Duodenal mucosa (tissue), 2 donors: Measurements from ENCODE around the gene SERTAD3.
"Not testable (repeated sequence)": the region's sequence is repeated elsewhere in the genome, so short reads cannot be mapped to it uniquely, and the experiment has no call there.

Source experiments
- H3K27ac ChIP-seq: one replicate; pipeline ENCODE4 v1.7.0; 2013; ENCODE audit warnings: low read depth, low read length
- H3K27me3 ChIP-seq, 2 donors: one replicate each; pipeline ENCODE4 v1.7.0; 2013; ENCODE audit warnings: low read length in 2 of 2, control low read depth in 1 of 2; ENCODE audit not compliant: insufficient read depth in 2 of 2, control insufficient read depth in 1 of 2
- H3K36me3 ChIP-seq, 2 donors: one replicate each; pipeline ENCODE4 v1.7.0; 2013; ENCODE audit warnings: low read length in 2 of 2, control low read depth in 1 of 2; ENCODE audit not compliant: insufficient read depth in 2 of 2, control insufficient read depth in 1 of 2
- H3K4me1 ChIP-seq, 2 donors: one replicate each; pipeline ENCODE4 v1.7.0; 2013; ENCODE audit warnings: low read length in 2 of 2, control low read depth in 1 of 2; ENCODE audit not compliant: insufficient read depth in 2 of 2, control insufficient read depth in 1 of 2
- H3K4me3 ChIP-seq, 2 donors: one replicate each; pipeline ENCODE4 v1.7.0; 2013; ENCODE audit warnings: low read length in 2 of 2, low read depth in 1 of 2
- H3K9ac ChIP-seq, 2 donors: one replicate each; pipeline ENCODE4 v1.7.0; 2013; ENCODE audit warnings: low read length in 2 of 2, low read depth in 1 of 2
- H3K9me3 ChIP-seq, 2 donors: one replicate each; pipeline ENCODE4 v1.7.0; 2013; ENCODE audit warnings: low read length in 2 of 2, control low read depth in 1 of 2; ENCODE audit not compliant: control insufficient read depth in 1 of 2

The SERTAD3 gene

GRCh38 chr19:40457953-40458596 is 13.9 kb upstream of the SERTAD3 start:
- Histone ChIP-seq H3K4me1 (peaks cover 6 to 11% of the 10 kb centered on the region in 2 donors), H3K9ac (no peak overlapping the region), H3K9me3 (no peaks in the 10 kb centered on the region), H3K27me3 (no peaks in the 10 kb centered on the region), H3K27ac (no peak overlapping the region), H3K4me3 (no peak overlapping the region), H3K36me3 (peaks cover 0 to 4% of the 10 kb centered on the region in 2 donors)

GRCh38 chr19:40457048-40457447 is 12.9 kb upstream of the SERTAD3 start:
- H3K27me3 ChIP-seq: no peaks in the 10 kb centered on the region
- no peak overlapping the region for H3K9ac ChIP-seq
- peaks cover 6 to 7% of the 10 kb centered on the region in 2 donors for H3K4me1 ChIP-seq
- H3K27ac ChIP-seq: no peak overlapping the region
- H3K9me3 ChIP-seq: no peaks in the 10 kb centered on the region
- H3K4me3 ChIP-seq: no peak overlapping the region
- peaks cover 0 to 4% of the 10 kb centered on the region in 2 donors for H3K36me3 ChIP-seq

GRCh38 chr19:40453943-40454342 is 9.8 kb upstream of the SERTAD3 start:
- H3K36me3 ChIP-seq: peaks cover 0 to 10% of the 10 kb centered on the region in 2 donors

GRCh38 chr19:40453151-40453735 is 9.1 kb upstream of the SERTAD3 start:
- H3K9me3 ChIP-seq: no peaks in the 10 kb centered on the region
- H3K4me3 ChIP-seq: no peak overlapping the region
- H3K9ac ChIP-seq: no peak overlapping the region
- no peak overlapping the region for H3K27ac ChIP-seq
- peaks cover 0 to 10% of the 10 kb centered on the region in 2 donors for H3K36me3 ChIP-seq
- no peaks in the 10 kb centered on the region for H3K4me1 ChIP-seq
- no peaks in the 10 kb centered on the region for H3K27me3 ChIP-seq

More at GRCh38 chr19:40453943-40454342, 9.8 kb upstream of the SERTAD3 start:
- H3K9ac ChIP-seq, H3K27me3 ChIP-seq, H3K4me1 ChIP-seq, H3K4me3 ChIP-seq, H3K9me3 ChIP-seq, H3K27ac ChIP-seq: not testable (repeated sequence)

- Histone ChIP-seq H3K27ac (no peak overlapping the region), H3K4me1 (no peaks in the 10 kb centered on the region), H3K36me3 (peaks cover 6 to 18% of the 10 kb centered on the region in 2 donors), H3K27me3 (no peaks in the 10 kb centered on the region), H3K9ac (no peak overlapping the region), H3K4me3 (no peak overlapping the region), H3K9me3 (no peaks in the 10 kb centered on the region)
These were observed 7.9 kb upstream of the SERTAD3 start for GRCh38 chr19:40452016-40452415.

GRCh38 chr19:40450664-40451063 is 6.5 kb upstream of the SERTAD3 start:
- no peaks in the 10 kb centered on the region for H3K4me1 ChIP-seq
- H3K4me3 ChIP-seq: no peak overlapping the region
- no peak overlapping the region for H3K27ac ChIP-seq
- no peaks in the 10 kb centered on the region for H3K27me3 ChIP-seq
- H3K36me3 ChIP-seq: peaks cover 6 to 18% of the 10 kb centered on the region in 2 donors
- H3K9ac ChIP-seq: no peak overlapping the region
- H3K9me3 ChIP-seq: no peaks in the 10 kb centered on the region

GRCh38 chr19:40449506-40449905 is 5.4 kb upstream of the SERTAD3 start:
- H3K4me1 ChIP-seq: peaks cover 0 to 2% of the 10 kb centered on the region in 2 donors
- H3K36me3 ChIP-seq: peaks cover 6 to 13% of the 10 kb centered on the region in 2 donors
- H3K4me3 ChIP-seq: no peak overlapping the region
- H3K27me3 ChIP-seq: no peaks in the 10 kb centered on the region
- no peaks in the 10 kb centered on the region for H3K9me3 ChIP-seq
- no peak overlapping the region for H3K9ac ChIP-seq
- no peak overlapping the region for H3K27ac ChIP-seq

GRCh38 chr19:40446263-40446784 is 2.2 kb upstream of the SERTAD3 start:
- Histone ChIP-seq H3K27me3 (no peaks in the 10 kb centered on the region), H3K36me3 (peaks cover 14 to 19% of the 10 kb centered on the region in 2 donors), H3K9ac (no peak overlapping the region), H3K4me3 (no peak overlapping the region), H3K4me1 (peaks cover 10% of the 10 kb centered on the region in 2 donors), H3K9me3 (no peaks in the 10 kb centered on the region), H3K27ac (no peak overlapping the region)

GRCh38 chr19:40445780-40446262 is 1.7 kb upstream of the SERTAD3 start:
- no peaks in the 10 kb centered on the region for H3K27me3 ChIP-seq
- no peaks in the 10 kb centered on the region for H3K9me3 ChIP-seq
- no peak overlapping the region for H3K27ac ChIP-seq
- no peak overlapping the region for H3K9ac ChIP-seq
- peaks cover 19% of the 10 kb centered on the region in 2 donors for H3K36me3 ChIP-seq
- H3K4me3 ChIP-seq: no peak overlapping the region
- H3K4me1 ChIP-seq: peaks cover 10% of the 10 kb centered on the region in 2 donors

- no peaks in the 10 kb centered on the region for H3K27me3 ChIP-seq
- H3K36me3 ChIP-seq: peaks cover 20 to 27% of the 10 kb centered on the region in 2 donors
- H3K4me3 ChIP-seq: peak overlapping the region; percentile 84 to 96
- H3K9ac ChIP-seq: peak overlapping the region; percentile 84 to 99
- H3K9me3 ChIP-seq: no peaks in the 10 kb centered on the region
- peak overlapping the region; percentile 92 for H3K27ac ChIP-seq
- peaks cover 10% of the 10 kb centered on the region in 2 donors for H3K4me1 ChIP-seq
These were observed 734 bp upstream of the SERTAD3 start for GRCh38 chr19:40444825-40445312.
